CD4-positive, alpha-beta T cell treated with Interleukin-2 at 100 ng/mL for 4 hours (primary cell): ENCODE data around the gene RASGRF2.

ENCODE experiments used
- DNase-seq: peaks from one replicate; pipeline ENCODE4 v3.0.0-alpha.2; 2020; ENCODE audit warnings: low spot score

RASGRF2 gene

DNA sequence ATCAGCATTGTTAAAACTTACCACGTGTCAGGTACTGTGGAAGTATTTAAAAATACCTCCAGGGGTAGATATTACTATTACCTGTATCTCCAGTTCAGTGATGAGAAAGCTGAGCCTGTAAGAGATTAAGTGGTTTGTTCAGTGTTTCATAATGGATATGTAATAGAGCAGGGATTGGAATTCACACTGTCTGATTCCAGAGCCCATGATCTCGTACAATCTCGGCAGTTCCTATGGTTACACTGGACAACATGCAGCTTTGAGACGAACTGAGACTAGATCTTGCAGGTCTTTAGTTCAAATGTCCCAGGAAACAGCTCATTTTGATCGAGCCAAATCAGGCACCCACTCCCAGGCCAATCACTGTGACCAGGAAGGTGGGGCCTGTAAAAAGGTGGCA lies 8.8 kb upstream of the RASGRF2 start:
- no peak for DNase-seq

DNA sequence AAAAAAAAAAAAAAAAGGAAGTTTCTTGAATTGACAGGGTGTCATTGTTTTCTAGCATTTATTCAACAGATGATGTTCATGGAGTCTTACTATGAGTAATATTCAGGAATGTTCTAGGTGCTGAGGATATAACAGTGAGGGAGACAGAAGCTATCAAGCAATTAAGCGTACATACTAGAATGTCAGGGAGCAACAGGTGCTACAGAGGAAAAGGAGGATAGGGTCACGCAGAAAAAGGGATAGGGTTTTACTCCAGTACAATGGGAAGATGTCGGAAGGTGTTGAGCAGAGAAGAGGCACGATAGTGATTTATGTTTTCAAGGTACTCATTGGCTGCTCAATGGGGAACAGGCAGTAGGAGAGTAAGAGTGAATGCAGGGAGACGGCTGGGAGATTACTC lies 6.6 kb upstream of the RASGRF2 start:
- DNase-seq: no peak

DNA sequence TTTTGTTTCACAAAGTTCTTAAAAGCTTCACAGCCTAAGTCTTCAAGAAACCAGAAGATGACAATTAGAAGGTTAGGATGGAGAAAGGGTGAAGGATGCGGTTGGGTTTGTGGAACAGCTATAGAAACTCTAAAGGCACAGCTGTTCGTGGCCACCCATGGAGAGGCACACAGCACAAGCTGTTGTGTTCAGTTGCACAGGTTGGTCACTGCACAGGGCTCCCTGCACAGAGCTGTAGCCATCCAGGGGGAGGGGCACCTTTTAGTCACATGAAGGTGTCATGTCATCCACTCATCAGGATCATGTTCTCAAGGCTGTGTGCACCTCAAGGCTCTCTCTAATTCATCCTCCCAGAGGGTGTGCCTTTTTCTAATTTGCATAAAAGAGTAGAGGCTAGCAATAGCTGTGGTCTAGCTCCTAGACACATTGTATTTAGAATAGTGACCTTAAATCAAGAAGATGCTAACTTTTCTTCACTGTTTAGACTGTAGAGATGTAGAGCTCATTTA lies 5.0 kb upstream of the RASGRF2 start:
- DNase-seq: no peak

DNA sequence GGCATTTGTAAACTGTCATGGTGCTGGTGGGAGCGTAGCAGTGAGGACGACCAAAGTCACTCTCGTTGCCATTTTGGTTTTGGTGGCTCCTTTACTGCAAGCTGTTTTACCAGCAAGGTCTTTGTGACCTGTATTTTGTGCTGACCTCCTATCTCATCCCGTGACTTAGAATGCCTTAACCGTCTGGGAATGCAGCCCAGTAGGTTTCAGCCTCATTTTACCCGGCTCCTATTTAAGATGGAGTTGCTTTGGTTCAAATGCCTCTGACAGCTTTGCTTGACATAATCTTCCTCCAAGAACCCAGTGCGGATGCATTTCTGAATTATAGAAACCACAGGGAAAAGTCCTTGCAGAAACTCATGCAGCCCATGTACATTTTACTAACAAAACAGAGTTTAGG lies 3.9 kb upstream of the RASGRF2 start:
- DNase-seq: no peak

DNA sequence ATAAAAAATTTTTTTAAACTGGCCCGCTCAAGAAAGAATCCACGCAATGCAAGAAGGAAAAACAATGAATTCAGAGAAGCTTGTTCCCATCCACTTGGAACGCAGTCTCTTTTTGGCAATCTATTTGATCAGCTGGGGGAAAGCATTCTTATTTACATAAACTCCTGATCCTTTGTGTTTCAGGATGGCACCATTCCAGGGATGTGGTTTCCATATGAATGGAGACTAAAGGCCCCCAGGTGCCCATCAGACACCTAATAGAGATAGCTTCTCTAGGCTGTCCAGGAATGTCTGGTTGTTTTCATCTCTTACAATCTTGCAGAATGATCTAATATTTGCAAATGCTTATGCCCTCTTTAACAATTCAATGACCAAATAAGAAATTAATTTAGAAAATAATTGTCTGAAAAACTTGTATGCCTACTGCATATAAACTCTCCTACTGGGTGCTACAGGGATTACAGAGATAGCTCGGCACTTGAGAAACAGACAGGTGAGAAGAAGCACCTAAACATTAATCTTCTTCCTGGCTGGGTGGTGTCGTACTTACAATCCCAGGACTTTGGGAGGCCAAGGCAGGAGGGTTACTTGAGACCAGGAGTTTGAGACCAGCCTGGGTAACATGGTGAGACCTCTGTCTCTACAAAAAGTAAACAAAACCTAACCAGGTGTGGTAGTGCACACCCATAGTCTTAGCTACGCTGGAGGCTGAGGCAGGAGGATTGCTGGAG lies 3.0 kb upstream of the RASGRF2 start:
- DNase-seq: no peak

DNA sequence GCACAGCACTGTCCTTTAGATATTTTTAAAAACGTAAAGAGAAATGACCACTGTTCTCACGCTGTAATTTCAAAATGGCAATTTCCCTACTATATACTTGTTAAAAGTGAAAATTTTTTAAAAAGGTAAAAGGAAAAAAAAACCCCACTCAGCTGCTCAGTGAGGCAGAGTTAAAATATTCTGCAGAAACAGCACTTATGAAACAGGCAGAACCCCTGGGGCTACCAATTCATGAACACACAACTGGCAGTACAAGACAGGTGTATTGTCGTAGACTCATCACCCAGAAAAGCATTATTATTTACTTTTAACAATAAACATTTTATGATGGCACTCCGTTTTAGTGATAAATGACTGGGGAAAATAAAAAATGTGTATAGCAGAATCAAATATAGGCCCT lies 1.5 kb upstream of the RASGRF2 start:
- no peak for DNase-seq

DNA sequence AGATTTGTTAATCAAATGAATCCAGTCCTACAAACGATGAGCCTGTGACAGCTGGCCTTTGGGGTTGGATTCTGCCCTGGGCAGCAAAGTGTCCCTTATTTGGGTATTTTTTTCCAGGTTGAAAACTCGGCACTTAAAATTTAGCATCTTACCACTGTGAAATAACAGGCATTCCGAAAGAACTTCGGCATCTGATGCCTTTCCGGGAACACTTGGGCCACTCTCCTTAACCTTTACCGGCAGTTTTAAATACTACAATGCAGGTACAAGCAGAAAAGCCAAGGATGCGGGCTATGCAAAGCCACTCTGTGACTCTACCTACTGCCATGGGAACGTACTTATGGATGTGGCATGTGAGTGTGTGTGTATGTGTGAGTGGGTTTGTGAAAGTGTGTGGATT lies 1.0 kb upstream of the RASGRF2 start:
- DNase-seq: no peak

DNA sequence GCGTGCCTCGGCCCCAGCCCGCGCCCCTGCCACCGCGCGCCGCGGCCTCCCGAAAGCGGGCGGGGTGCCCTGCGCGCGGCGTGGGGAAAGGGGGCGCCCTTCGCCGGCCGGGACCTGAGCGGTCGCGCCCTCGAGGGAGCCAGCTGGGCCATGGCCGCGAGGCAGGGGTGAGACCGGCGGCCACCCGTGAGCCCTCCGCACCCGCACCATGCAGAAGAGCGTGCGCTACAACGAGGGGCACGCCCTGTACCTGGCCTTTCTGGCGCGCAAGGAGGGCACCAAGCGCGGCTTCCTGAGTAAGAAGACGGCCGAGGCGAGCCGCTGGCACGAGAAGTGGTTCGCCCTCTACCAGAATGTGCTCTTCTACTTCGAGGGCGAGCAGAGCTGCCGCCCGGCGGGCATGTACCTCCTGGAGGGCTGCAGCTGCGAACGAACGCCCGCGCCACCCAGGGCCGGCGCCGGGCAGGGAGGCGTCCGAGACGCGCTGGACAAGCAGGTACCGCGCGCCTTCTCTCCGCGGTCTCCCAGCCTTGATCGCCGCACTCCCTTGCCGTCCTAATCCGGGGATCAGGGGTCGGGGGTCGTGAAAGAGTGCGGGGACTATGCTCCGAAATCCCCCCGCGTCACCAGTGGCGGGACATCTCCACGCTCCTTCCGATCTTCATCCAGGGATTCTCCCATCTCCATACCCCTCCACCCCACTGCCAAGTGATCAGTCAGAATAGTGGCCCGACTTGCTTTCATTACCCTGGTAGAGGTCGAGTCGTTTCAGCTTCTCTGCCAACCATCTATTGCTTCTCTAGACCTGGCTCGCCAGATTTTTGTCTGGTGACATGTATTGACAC lies 590 bp downstream of the RASGRF2 start:
- DNase-seq: peak; percentile 48

DNA sequence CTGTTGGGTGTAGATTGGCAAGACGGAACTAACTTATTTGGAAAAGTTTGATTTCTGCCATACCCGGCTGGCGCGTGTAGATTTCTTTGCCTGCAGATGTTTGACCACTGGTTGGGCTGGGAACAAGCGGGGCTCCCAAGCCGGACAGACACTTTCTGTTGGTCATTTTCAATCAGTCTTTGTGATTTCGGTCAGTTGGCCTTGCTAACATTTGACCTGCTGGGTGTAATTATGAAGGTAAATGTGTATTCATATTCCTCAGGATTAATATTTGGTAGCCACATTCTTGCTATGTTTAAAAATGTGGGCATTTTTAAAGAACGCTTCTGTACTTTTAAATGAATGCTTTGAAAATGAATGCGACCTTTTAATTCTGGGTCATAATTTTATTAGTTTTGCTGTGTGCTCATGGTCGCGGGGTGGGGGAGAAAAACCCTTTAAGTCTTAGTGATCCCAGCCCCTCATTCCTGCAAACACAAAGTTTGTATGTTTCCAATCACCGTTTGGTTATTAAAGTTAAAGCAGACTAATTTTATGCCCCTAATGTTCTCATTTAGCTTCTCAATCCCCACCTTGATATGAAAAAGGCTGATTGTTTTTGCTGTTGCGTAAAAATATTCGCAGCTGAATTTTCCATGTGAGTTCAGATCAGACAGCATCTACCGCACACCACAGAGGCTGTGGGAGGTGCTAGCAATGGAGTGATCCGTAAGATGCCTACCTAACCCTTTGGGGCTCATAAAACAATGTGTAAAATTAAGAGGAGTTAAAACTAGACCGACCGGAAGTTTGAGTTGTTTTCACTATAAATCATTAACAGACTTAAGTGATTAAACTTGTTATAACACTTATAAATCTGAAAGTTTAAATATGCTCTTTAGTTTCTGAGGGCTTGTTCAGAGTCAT lies 1.5 kb downstream of the RASGRF2 start:
- DNase-seq: peak; percentile 55

DNA sequence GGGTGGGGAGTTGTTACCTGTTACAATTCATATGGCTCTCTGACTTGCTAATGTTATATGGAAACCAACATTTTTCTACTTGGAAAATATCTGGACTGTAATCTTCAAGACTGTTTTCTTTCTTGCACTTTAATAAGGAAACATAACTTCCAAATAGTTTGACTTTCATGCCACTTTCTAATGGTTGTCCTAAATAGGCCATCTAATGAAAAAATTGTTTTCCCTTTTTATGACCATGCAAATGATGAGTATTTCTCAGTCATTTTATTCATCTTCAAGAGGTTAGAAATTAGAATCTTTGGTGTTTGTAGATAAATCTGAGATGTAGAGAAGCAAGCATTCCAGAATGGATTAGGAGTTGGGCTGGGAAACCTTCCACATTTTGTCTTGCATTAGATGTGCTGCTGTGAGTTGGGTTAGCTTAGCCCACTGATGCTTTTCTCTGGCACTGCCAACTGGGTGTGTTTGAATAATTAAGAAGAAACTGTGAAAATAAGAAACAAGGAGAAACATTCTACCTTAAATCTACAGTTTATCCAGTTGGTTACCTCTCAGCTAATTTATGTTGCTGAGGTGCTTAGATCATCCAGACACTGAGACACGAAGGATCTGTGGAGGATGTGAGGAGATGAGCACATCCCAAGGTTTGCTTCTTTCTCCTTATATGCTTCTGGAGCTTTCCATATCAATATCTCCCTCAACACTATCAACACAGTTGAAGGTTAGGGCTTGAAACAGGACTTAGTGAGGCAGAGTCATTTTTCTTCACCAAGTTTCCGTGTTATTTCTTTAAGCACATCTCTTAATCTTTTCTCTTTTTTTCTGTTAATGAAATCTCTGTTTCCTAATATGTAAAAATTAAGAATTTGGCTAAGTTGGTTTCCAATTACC lies 2.7 kb downstream of the RASGRF2 start:
- no peak for DNase-seq

DNA sequence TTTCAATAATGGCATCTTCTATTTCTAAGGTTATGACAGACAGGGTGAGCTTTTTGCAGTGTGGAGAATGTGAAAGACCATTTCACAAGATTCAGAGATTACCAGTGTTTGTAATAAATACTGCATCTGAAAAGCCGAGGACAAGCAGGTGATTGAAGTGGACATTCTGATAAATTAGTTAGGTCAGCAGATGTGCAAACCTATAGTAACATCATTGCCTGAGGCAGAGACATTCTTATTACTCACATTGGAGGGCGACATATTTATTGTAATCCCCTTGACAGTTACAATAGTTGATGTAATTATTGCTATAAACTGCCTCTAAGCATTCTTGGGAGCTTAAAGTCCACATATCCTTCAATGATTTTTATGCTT lies 3.3 kb downstream of the RASGRF2 start:
- no peak for DNase-seq

DNA sequence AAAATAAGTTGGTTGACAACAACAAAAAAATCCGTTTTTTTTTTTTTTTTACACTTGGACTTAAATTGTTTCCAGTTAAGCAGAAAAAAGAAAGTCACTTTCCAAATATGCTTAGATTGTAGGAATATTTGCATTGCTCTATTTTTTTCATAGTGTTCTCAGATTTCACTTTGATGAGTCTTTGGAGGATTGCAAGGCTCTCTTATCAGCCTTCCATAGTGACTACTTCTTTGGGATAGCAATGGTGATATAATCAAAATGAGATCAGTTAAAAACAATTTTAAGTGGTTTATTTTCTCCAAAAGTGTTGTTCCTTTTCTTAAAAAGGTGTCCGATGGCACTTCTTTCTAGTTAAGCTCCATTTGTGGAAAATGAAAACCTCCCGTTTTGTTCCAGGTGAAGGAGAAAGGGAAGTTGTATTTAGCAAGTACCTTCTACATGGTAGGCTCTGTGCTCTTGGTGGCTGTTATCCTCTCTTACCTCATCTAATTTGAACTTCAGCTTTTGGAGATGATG lies 3.9 kb downstream of the RASGRF2 start:
- DNase-seq: no peak

DNA sequence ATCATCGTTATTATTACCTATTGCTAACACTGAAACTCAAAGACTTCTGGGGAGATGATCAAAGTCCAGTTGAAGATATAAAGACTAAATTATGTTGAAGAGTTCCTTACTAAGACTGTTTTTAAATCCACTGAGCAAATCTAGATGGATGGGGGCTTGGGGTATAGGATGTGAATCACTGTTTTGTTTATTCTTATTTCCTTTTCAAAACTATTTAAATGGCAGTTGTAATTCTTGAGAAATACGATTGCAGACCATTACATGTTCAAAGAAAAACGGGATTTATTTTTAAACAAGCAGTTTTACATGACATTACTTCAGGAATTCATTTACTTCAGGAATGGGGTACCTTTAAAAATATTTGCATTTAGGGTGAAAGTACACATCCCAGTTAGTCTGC lies 4.3 kb downstream of the RASGRF2 start:
- DNase-seq: no peak

DNA sequence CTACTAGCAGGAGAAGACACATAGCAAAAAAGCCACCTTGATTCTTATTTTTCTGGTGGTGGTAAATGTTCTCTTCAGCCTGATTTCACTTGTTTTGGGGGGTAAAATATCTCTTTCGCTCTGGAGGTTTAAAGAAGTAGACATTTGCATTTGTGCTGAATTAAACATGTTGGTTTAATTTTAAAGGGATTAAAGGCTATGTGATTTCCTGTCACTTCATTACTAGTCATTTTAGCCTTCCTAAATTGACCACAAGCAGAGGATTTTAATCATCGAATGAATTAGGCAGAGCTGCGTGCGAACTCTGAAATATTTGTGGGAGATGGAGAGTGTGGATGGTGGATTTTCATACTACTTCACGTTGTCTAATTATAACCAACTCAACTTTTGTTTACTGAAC lies 4.8 kb downstream of the RASGRF2 start:
- DNase-seq: no peak

DNA sequence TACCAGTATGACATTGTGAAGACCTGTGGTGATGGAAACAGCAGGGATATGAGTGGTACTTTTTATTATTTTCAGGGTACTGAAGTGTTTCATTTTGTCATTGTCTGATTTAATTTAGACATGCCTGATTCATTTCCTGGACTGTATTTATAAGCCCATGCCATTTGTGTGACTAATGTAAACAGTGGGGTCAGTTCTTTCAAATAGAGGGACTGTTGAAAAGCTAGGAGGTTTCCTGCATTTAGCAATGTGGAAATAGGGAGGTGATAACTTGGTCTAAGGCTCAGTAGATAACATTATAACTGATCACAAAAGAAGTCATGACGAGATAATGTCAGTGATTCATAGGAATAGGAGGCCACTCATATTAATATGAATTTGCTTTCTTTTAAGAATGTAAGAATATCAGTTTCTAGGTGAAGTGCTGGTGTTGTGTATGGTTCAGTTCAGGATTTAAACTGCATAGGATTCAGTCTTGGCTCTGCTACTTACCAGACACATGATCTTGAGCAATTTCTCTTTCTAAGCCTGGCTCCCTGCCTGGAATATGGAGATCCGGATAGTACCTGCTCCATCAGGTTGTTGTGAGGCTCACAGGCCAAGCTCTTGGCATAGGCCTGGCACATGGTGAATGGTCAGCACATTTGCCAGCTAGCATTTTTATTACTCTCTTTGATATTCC lies 7.5 kb downstream of the RASGRF2 start:
- DNase-seq: no peak

DNA sequence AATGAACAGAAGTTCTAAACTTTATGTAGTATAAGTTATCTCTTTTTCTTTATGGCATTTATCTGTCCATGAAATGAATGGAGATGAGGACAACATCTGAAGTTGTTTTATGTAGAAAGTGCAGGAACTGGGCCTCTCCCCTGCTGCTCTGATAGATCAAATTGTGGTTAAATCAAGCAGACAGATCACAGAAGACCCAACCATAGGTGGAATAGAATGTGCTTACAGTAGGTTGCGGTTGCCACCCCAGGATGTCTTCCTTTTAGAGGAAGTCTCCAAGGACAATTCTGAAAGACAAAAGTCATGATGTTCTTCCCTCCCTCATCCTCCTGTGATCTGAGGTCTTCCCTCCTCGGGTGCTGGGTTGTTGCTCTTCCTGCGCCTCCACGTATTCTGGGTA lies 12.9 kb downstream of the RASGRF2 start:
- no peak for DNase-seq

DNA sequence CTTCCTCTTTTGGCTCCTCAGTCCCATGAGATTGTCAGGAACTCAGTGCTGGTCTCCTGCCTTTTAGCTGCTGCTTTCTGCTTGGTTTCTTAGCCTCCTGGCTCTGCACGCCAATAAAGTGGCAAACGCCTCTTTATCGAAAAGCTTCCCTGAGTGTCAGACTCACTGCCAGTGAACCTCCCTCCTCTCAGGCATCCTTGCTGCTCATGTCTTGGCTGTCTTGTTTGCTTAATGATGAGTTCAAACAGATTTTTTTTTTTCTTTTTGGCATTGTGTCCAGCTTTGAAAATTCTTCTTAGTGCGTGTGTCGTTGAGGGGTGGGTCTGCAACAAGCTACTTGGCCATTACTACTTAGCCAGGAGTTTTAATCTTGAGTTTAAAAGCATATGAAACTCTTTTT lies 14.9 kb downstream of the RASGRF2 start:
- no peak for DNase-seq

DNA sequence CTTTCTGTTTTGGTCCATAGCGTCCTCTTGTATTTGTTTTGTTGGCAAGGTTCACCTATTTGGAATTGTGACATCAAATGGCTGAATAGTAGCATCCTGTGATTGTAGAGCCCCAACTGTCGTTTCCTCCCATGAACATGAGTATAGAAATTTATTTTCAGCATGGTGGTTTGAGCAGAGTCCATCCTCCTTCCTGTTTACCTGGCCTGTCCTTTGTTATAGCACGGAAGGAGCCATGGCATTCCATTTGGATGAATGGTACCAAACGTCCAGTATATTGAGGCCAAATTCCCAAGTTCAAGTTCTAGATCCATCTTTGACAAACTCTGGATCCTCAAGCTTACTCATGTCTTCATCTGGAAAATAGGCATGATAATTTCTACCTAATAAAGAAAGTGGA lies 16.8 kb downstream of the RASGRF2 start:
- no peak for DNase-seq

DNA sequence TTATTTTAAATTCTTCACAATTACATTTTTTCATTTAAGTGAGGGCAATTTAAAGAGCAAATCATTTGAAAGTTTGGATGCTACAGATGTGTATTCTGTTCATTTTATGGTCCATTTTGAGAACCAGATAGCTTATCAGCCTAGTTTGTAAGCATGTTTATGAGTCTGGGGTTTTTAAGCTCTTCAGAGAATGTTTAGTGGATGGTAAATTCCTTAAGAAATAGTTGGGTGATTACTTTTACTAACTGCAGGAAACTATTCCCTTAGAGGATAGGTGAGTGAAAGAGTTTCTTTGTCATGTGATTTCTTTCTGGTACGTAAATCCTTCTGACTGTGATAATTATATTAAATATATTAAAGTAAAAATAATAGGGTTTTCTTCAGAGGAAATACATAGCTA lies 17.6 kb downstream of the RASGRF2 start:
- DNase-seq: no peak

DNA sequence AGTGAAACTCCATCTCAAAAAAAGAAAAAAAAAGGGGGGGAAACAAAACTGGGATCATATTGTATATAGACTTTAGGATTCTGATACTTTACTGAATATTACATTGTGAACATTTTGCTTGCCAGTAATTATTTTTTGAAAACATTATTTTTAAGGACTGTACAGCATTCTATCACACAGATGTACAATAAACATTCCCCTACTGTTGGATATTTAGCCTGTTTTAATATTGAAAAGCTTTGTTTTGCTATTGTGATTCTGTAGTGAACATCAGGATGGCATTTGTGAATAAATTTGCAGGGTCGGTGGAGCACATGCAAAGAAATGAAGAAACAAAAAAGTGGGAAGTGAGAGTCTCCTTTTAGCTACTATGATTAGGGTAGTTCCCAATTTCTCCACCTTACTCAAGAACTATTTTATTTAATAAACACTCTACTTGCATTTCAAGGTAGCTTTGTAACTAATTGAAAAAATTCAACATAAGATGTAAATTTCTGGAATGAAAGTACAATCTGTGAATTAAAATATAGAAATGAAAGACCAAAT lies 18.7 kb downstream of the RASGRF2 start:
- no peak for DNase-seq
